H1 (cell line): Measurements from ENCODE around the gene BTK. TPM values are rescaled to one million over a fixed set of nuclear protein-coding genes. Genes with fewer than 3 reads are reported as not detected.

Source experiments
- CTCF ChIA-PET: fragments of 300-600 bp; sonication (Branson Sonifier 250); formaldehyde crosslinking; loops from one replicate; lab custom pipeline; 2021; ENCODE audit not compliant: partially characterized antibody; lab: Charles Lee
- POLR2A ChIA-PET: fragments of 300-600 bp; sonication (Branson Sonifier 250); formaldehyde crosslinking; loops from one replicate; lab custom pipeline; 2021; ENCODE audit warnings: inconsistent platforms; ENCODE audit not compliant: partially characterized antibody; lab: Charles Lee
- DNase-seq, 2 experiments: peaks; one replicate each; pipeline versions ENCODE4 v3.0.0 to v3.0.0-alpha.2; 2010 to 2022; ENCODE audit warnings: low spot score in 2 of 2, low read depth in 1 of 2, mixed read lengths in 1 of 2
- FAIRE-seq: peaks from 2 replicates; lab custom pipeline; 2011; peaks lifted over from hg19 to GRCh38; lab: Jason Lieb, UNC
- H2AFZ ChIP-seq: 2 replicates; pipeline ENCODE4 v1.8.1; 2012; ENCODE audit warnings: low read length, inconsistent platforms
- H2AK5ac ChIP-seq: 2 replicates; pipeline ENCODE4 v1.6.1; 2013; ENCODE audit warnings: low read depth, low read length
- H2BK120ac ChIP-seq: replicated peaks from 2 replicates; pipeline ENCODE3; 2013; ENCODE audit warnings: low read depth, low read length, inconsistent platforms
- H2BK12ac ChIP-seq: 2 replicates; pipeline ENCODE4 v1.6.1; 2013; ENCODE audit warnings: low read depth, low read length
- H2BK15ac ChIP-seq: 2 replicates; pipeline ENCODE4 v1.6.1; 2013; ENCODE audit warnings: low read length
- H2BK20ac ChIP-seq: 2 replicates; pipeline ENCODE4 v1.6.1; 2013; ENCODE audit warnings: low read length
- H2BK5ac ChIP-seq: 2 replicates; pipeline ENCODE4 v1.6.1; 2013; ENCODE audit warnings: low read depth, low read length
- H3K14ac ChIP-seq: 2 replicates; pipeline ENCODE4 v1.6.1; 2013; ENCODE audit warnings: inconsistent platforms; ENCODE audit not compliant: insufficient read length
- H3K18ac ChIP-seq: 2 replicates; pipeline ENCODE4 v1.6.1; 2013; ENCODE audit warnings: low read length; ENCODE audit errors: extremely low read depth
- H3K23ac ChIP-seq: 2 replicates; pipeline ENCODE4 v1.6.1; 2013; ENCODE audit warnings: inconsistent platforms; ENCODE audit not compliant: insufficient read length
- H3K23me2 ChIP-seq: 2 replicates; pipeline ENCODE4 v1.6.1; 2013; ENCODE audit warnings: low read depth, low read length
- H3K27ac ChIP-seq: 2 replicates; pipeline ENCODE4 v1.6.1; 2011; ENCODE audit warnings: low read depth, low read length, inconsistent platforms
- H3K27me3 ChIP-seq, 4 experiments: replicated peaks in 1 of 4; 1 replicate in 1 of 4; 2 replicates in 3 of 4; pipeline versions ENCODE4 v1.6.1 to v1.8.1; 2011 to 2013; ENCODE audit warnings: low read length in 3 of 4, mild to moderate bottlenecking in 3 of 4, inconsistent platforms in 2 of 4, mixed read lengths in 2 of 4, moderate library complexity in 1 of 4; ENCODE audit not compliant: control insufficient read depth in 3 of 4, insufficient read depth in 3 of 4; ENCODE audit errors: extremely low read depth in 1 of 4
- H3K36me3 ChIP-seq, 4 experiments: 2 replicates each; pipeline versions ENCODE4 v1.6.1 to v1.8.1; 2011 to 2013; ENCODE audit warnings: mild to moderate bottlenecking in 4 of 4, low read length in 3 of 4, moderate library complexity in 2 of 4, control low read depth in 1 of 4, inconsistent platforms in 1 of 4; ENCODE audit not compliant: insufficient read depth in 4 of 4, control insufficient read depth in 2 of 4
- H3K4ac ChIP-seq: replicated peaks from 2 replicates; pipeline ENCODE3; 2013; ENCODE audit warnings: low read length, low read depth, mixed read lengths, inconsistent platforms; ENCODE audit not compliant: insufficient read length
- H3K4me1 ChIP-seq, 4 experiments: replicated peaks in 1 of 4; 1 replicate in 1 of 4; 2 replicates in 3 of 4; pipeline versions ENCODE4 v1.6.1 to v1.8.1; 2011 to 2013; ENCODE audit warnings: low read length in 3 of 4, inconsistent platforms in 2 of 4, mixed read lengths in 1 of 4; ENCODE audit not compliant: insufficient read depth in 4 of 4, control insufficient read depth in 3 of 4
- H3K4me2 ChIP-seq, 2 experiments: 2 replicates each; pipeline versions ENCODE4 v1.6.1 to v1.8.1; 2011 to 2013; ENCODE audit warnings: low read depth in 2 of 2, low read length in 2 of 2, control low read depth in 1 of 2, inconsistent platforms in 1 of 2, mild to moderate bottlenecking in 1 of 2; ENCODE audit not compliant: insufficient read depth in 1 of 2
- H3K4me3 ChIP-seq, 4 experiments: fragments of 200-600, 300-600 bp in 1 of 4; sonication (generic), shearing (Covaris generic), sonication (Bioruptor Twin) in 1 of 4; 2 replicates each; pipeline versions ENCODE4 v1.5.1 to v1.8.1; 2011 to 2016; ENCODE audit warnings: low read length in 4 of 4, low read depth in 3 of 4, control low read depth in 2 of 4, inconsistent platforms in 2 of 4, mild to moderate bottlenecking in 2 of 4, mixed read lengths in 1 of 4, moderate library complexity in 1 of 4; ENCODE audit not compliant: insufficient read depth in 2 of 4; ENCODE audit errors: extremely low read depth in 1 of 4
- H3K56ac ChIP-seq: replicated peaks from 2 replicates; pipeline ENCODE3; 2013; ENCODE audit warnings: low read depth, mild to moderate bottlenecking, mixed read lengths, low read length, inconsistent platforms; ENCODE audit not compliant: insufficient read length
- H3K79me1 ChIP-seq: 2 replicates; pipeline ENCODE4 v1.6.1; 2013; ENCODE audit warnings: low read depth, low read length, control low read depth
- H3K79me2 ChIP-seq, 2 experiments: 2 replicates each; pipeline versions ENCODE4 v1.6.1 to v1.8.1; 2012 to 2013; ENCODE audit warnings: low read length in 2 of 2, mild to moderate bottlenecking in 2 of 2, inconsistent platforms in 1 of 2; ENCODE audit not compliant: insufficient read depth in 2 of 2, control insufficient read depth in 1 of 2
- H3K9ac ChIP-seq, 4 experiments: replicated peaks in 1 of 4; 1 replicate in 1 of 4; 2 replicates in 3 of 4; pipeline versions ENCODE4 v1.6.1 to v1.8.1; 2011 to 2013; ENCODE audit warnings: low read depth in 3 of 4, low read length in 3 of 4, control low read depth in 2 of 4, mild to moderate bottlenecking in 2 of 4, moderate library complexity in 2 of 4, inconsistent platforms in 1 of 4; ENCODE audit errors: extremely low read depth in 1 of 4
- H3K9me3 ChIP-seq, 2 experiments: 2 replicates each; pipeline versions ENCODE4 v1.6.1 to v1.8.1; 2012 to 2013; ENCODE audit warnings: mild to moderate bottlenecking in 2 of 2, moderate library complexity in 2 of 2, control low read depth in 1 of 2, inconsistent platforms in 1 of 2, low read depth in 1 of 2, low read length in 1 of 2, mixed read lengths in 1 of 2; ENCODE audit not compliant: insufficient read depth in 2 of 2
- H4K20me1 ChIP-seq, 2 experiments: replicated peaks in 1 of 2; 2 replicates each; pipeline versions ENCODE3 to v1.8.1; 2011 to 2013; ENCODE audit warnings: inconsistent platforms in 2 of 2, low read length in 2 of 2, mild to moderate bottlenecking in 1 of 2; ENCODE audit not compliant: insufficient read depth in 2 of 2, control insufficient read depth in 1 of 2
- H4K5ac ChIP-seq: 2 replicates; pipeline ENCODE4 v1.6.1; 2013; ENCODE audit warnings: low read length, low read depth, mixed read lengths, inconsistent platforms; ENCODE audit not compliant: insufficient read length
- H4K8ac ChIP-seq: 2 replicates; pipeline ENCODE4 v1.8.0; 2013; ENCODE audit warnings: mild to moderate bottlenecking, moderate library complexity, low read length, inconsistent platforms; ENCODE audit not compliant: insufficient read depth; ENCODE audit errors: extremely low read depth
- H4K91ac ChIP-seq: replicated peaks from 2 replicates; pipeline ENCODE3; 2013; ENCODE audit warnings: low read length, mixed read lengths, inconsistent platforms; ENCODE audit not compliant: insufficient read length
- YY1 ChIP-seq: IDR thresholded peaks from 2 replicates; pipeline ENCODE4 v1.6.1; 2011; ENCODE audit warnings: low read depth, mild to moderate bottlenecking, low read length
- WGBS, 2 experiments: shearing (Covaris generic) in 1 of 2; methylation state at CpG; one replicate each; pipeline versions ENCODE4 v1.1.6 to v1.1.7; 2013 to 2015; ENCODE audit warnings: low lambda C conversion rate in 2 of 2, mixed read lengths in 2 of 2, inconsistent platforms in 1 of 2, low coverage in 1 of 2, missing lambda C conversion rate in 1 of 2; ENCODE audit not compliant: insufficient replicate concordance in 2 of 2, insufficient coverage in 1 of 2, insufficient read length in 1 of 2; ENCODE audit errors: extremely low coverage in 1 of 2, missing lambda C conversion rate in 1 of 2; 5-methylcytosine and 5-hydroxymethylcytosine counted together
- polyA plus RNA-seq, 7 experiments: library from polyadenylated mRNA; depleted of rRNA in 3 of 7; stranded (reverse) in 5 of 7; unstranded in 2 of 7; fragments of >200 nt in 5 of 7; fragments of 200-250 nt in 2 of 7; gene quantifications; 1 replicate in 5 of 7; 2 replicates in 1 of 7; 4 replicates in 1 of 7; pipeline versions ENCODE4 v1.2.1 to v1.2.3, GENCODE V29; 2011 to 2013; ENCODE audit warnings: missing spikeins in 2 of 7, mixed read lengths in 2 of 7
- total RNA-seq: library from RNA; stranded (reverse); fragmentation: NEBNext Ultra II Directional; extraction: Animal tissue kit (Norgen Biotek cat#: 25700); gene quantifications from 2 replicates; pipeline ENCODE4 v1.2.1, GENCODE V29; 2021

Gene BTK
- total and polyA plus RNA-seq, 2 of the 8 experiments (the other 6 are each of a cell fraction or from before 2014, with no cell fraction given): 0.06 to 0.20 TPM

DNA sequence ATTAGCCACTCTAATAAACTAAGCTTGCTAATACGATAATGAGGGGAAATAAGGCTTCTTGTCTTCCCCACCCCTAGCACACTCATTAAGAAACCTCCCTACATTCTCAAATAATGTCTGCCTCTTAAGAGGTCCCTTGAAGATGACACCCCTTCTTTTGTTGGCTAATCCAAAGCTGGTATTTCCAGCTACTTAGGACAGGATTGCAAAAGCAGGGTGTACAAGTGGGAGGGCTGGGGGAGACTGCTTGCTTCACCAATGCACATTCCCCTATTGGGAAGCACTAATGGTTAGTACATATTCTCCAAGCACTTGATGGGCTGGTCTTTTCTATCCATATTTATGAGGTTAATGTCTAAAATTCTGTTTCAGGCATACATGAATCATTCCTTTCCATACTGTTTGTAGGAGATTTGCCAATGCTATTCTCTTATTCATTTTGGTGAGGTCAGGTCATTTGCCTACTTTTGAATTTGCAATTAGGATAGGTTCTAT, 20.6 kb downstream of the BTK start:
- no peak overlapping the region for H4K8ac ChIP-seq
- no peaks in the 10 kb centered on the region for H3K9me3 ChIP-seq
- no peak overlapping the region for H2BK20ac ChIP-seq
- FAIRE-seq (no peak), DNase-seq (no peak)
- H3K23ac ChIP-seq: no peak overlapping the region
- H3K56ac ChIP-seq: no peak overlapping the region
- no peak overlapping the region for H2AK5ac ChIP-seq
- H3K4me3 ChIP-seq: no peak overlapping the region
- H3K9ac ChIP-seq: no peak overlapping the region
- no peaks in the 10 kb centered on the region for H3K79me2 ChIP-seq
- no peak overlapping the region for H2BK15ac ChIP-seq
- no peak overlapping the region for H2BK120ac ChIP-seq
- H3K18ac ChIP-seq: no peak overlapping the region
- H3K4me1 ChIP-seq: no peaks in the 10 kb centered on the region
- CTCF ChIA-PET: no interaction called here
- POLR2A ChIA-PET: interaction anchor here (0.8 kb wide), 3 partner anchors 18 to 25 kb away, joined by 3 to 4 read pairs (median 4); partner anchors contain the start of gene RPL36A
- H2AFZ ChIP-seq: no peak overlapping the region
- H3K36me3 ChIP-seq: no peaks in the 10 kb centered on the region
- H3K27me3 ChIP-seq: no peaks in the 10 kb centered on the region
- H4K5ac ChIP-seq: no peak overlapping the region
- no peak overlapping the region for H3K14ac ChIP-seq
- WGBS, 2 experiments: 87% methylated on average over 1 of the region's 1 CpG; no CpG with 5 or more reads in 1 of the 2 experiments
- no peak overlapping the region for H4K91ac ChIP-seq
- H3K4me2 ChIP-seq: no peak overlapping the region
- no peaks in the 10 kb centered on the region for H4K20me1 ChIP-seq
- no peak overlapping the region for H2BK12ac ChIP-seq
- H3K27ac ChIP-seq: no peak overlapping the region
- no peaks in the 10 kb centered on the region for H3K23me2 ChIP-seq
- no peak overlapping the region for H3K4ac ChIP-seq
- no peaks in the 10 kb centered on the region for H3K79me1 ChIP-seq
- no peak overlapping the region for H2BK5ac ChIP-seq
- no peak for TF ChIP-seq YY1
